ENCODE data around the gene C19orf12. TPM values are rescaled to one million over a fixed set of nuclear protein-coding genes. Genes with fewer than 3 reads are reported as not detected.
A peak's percentile ranks its signal among the peaks of the same experiment; 100 is the strongest.

Gene C19orf12
- total and polyA plus RNA-seq, 2 of the 4 experiments (the other 2 are of a cell fraction): 16.3 to 24.0 TPM

GRCh38 chr19:29667387-29667783 is 47.7 kb downstream of the C19orf12 start:
- ATAC-seq (ENCODE audit: low read depth) (no peak), DNase-seq (no peak)
- POLR2A ChIA-PET (ENCODE audit: unreplicated experiment): interaction anchor here (0.5 kb wide), 1 partner anchor 183 kb away, joined by 6 read pairs; no protein-coding TSS in a partner anchor
- CTCF ChIA-PET: interaction anchor here (1.0 to 1.3 kb wide), 2 partner anchors 57 to 61 kb away, joined by 3 read pairs; partner anchors contain the start of gene POP4
- Histone ChIP-seq H3K14ac (replicated peaks; ENCODE audit: low read depth, low read length) (0 out of 2 replicates have a peak overlapping the region, but pooled peaks have one; percentile 4), H2AK9ac (replicated peaks; ENCODE audit: low read depth, low read length, poor library complexity) (peak overlapping the region; percentile 48), H3K18ac (ENCODE audit: low read depth, low read length) (no peak overlapping the region), H3K4me1 (ENCODE audit: control insufficient read depth, insufficient read depth, low read length) (peaks cover 28% of the 10 kb centered on the region), H3K4me2 (ENCODE audit: low read depth, low read length) (peak overlapping the region; percentile 95; the same call in 1 of the 2 replicates), H2AK5ac (ENCODE audit: low read depth, low read length) (no peak overlapping the region), H4K5ac (ENCODE audit: low read depth, low read length) (no peak overlapping the region), H3K27me3 (ENCODE audit: control insufficient read depth, insufficient read depth, low read length) (no peaks in the 10 kb centered on the region), H4K8ac (ENCODE audit: low read depth in 2 of 2, low read length in 2 of 2) (no peak overlapping the region), H2BK5ac (ENCODE audit: low read depth, low read length, poor library complexity, severe bottlenecking) (no peak overlapping the region), H2BK120ac (ENCODE audit: low read depth, low read length) (no peak overlapping the region), H2BK20ac (ENCODE audit: low read depth, low read length) (no peak overlapping the region), H4K91ac (ENCODE audit: insufficient read depth, low read depth, low read length) (no peak overlapping the region), H3K23ac (ENCODE audit: low read depth, low read length) (0 out of 2 replicates have a peak overlapping the region, but pooled peaks have one; percentile 1), H2BK15ac (ENCODE audit: low read depth, low read length) (no peak overlapping the region), H3K79me1 (ENCODE audit: low read depth in 1 of 2, low read length in 2 of 2) (peaks cover 20 to 67% of the 10 kb centered on the region in 2 experiments), H3K9me3 (ENCODE audit: control insufficient read depth, insufficient read depth, low read length) (no peaks in the 10 kb centered on the region), H3K9ac (ENCODE audit: low read depth, low read length) (peak overlapping the region; percentile 34; the same call in 1 of the 2 replicates), H2AFZ (replicated peaks; ENCODE audit: low read length, poor library complexity) (peak overlapping the region; percentile 83), H3K4me3 (ENCODE audit: insufficient read depth, low read depth, low read length) (no peak overlapping the region), H4K20me1 (ENCODE audit: insufficient read depth, low read length) (peaks cover 32% of the 10 kb centered on the region), H3K4ac (ENCODE audit: low read depth, low read length) (peak overlapping the region; percentile 58), H3K36me3 (ENCODE audit: control insufficient read depth, insufficient read depth, low read length) (peaks cover 2% of the 10 kb centered on the region; the same call in 1 of the 2 replicates), H3K27ac (ENCODE audit: insufficient read depth, low read length) (peak overlapping the region; percentile 62; the same call in 1 of the 2 replicates), H3K9me1 (ENCODE audit: insufficient read depth, low read length) (peaks cover 21% of the 10 kb centered on the region), H3K56ac (ENCODE audit: extremely low read depth, insufficient read depth, low read length) (no peak overlapping the region)
- intact Hi-C loops (cut with micrococcal nuclease) (loop anchor here (2.0 kb wide), 1 partner anchor 19 kb away; no protein-coding TSS in a partner anchor), dilution Hi-C loops (cut with HindIII; ENCODE audit: low sequenced_read_pairs, unreplicated experiment) (no loop called here), in situ Hi-C loops (cut with MboI; ENCODE audit: low sequenced_read_pairs) (no loop called here)
- BruUV-seq (replicated peaks): no TSS peak
- TF ChIP-seq NFE2L2 (IDR thresholded peaks at IDR 0.05; ENCODE audit: low read depth, low read length) (no peak), FOS (IDR thresholded peaks at IDR 0.05; ENCODE audit: low read depth, low read length) (no peak), RCOR1 (IDR thresholded peaks at IDR 0.05; ENCODE audit: insufficient replicate concordance, low read length) (no peak), CTCF (conservative IDR thresholded peaks at IDR 0.05; ENCODE audit: low read depth, low read length) (no peak), RFX5 (IDR thresholded peaks at IDR 0.05; ENCODE audit: low read depth, low read length) (no peak), BHLHE40 (IDR thresholded peaks at IDR 0.05; ENCODE audit: low read depth, low read length) (no peak), CHD1 (IDR thresholded peaks at IDR 0.05; ENCODE audit: low read depth, low read length) (no peak), MAFK (IDR thresholded peaks at IDR 0.05; ENCODE audit: low read depth, low read length) (no peak), MXI1 (IDR thresholded peaks at IDR 0.05; ENCODE audit: borderline replicate concordance, low read depth, low read length) (no peak), POLR2A (IDR thresholded peaks at IDR 0.05; ENCODE audit: low read depth, low read length) (no peak), ELK1 (IDR thresholded peaks at IDR 0.05; ENCODE audit: borderline replicate concordance, low read depth, low read length) (no peak), MAZ (IDR thresholded peaks at IDR 0.05; ENCODE audit: borderline replicate concordance, low read depth, low read length) (no peak), SMC3 (IDR thresholded peaks at IDR 0.05; ENCODE audit: low read depth, low read length) (no peak), USF2 (IDR thresholded peaks at IDR 0.05; ENCODE audit: low read depth, low read length) (no peak), RAD21 (IDR thresholded peaks at IDR 0.05; ENCODE audit: low read length) (no peak), CEBPB (IDR thresholded peaks at IDR 0.05; ENCODE audit: low read depth, low read length) (no peak)
- WGBS, 2 experiments (ENCODE audit: extremely low coverage in 2 of 2, insufficient read length in 1 of 2): 83% methylated on average over 3 of the region's 11 CpGs; no CpG with 5 or more reads in 1 of the 2 experiments
